ENCODE data around the gene SCNN1A.
A peak's percentile ranks its signal among the peaks of the same experiment; 100 is the strongest.
"Not testable (repeated sequence)": the region's sequence is repeated elsewhere in the genome, so short reads cannot be mapped to it uniquely, and the experiment has no call there.

The SCNN1A gene

GRCh38 chr12:6345319-6346091 lies 29.9 kb downstream of the SCNN1A start:
- H3K4me3 ChIP-seq (replicated peaks; ENCODE audit: insufficient read depth, low read length): no peak overlapping the region
- H3K27ac ChIP-seq (replicated peaks): peak overlapping the region; percentile 67
- TF ChIP-seq SPI1 (IDR thresholded peaks at IDR 0.05; ENCODE audit: borderline replicate concordance, low read depth) (peak; percentile 78), POLR2AphosphoS5 (IDR thresholded peaks at IDR 0.05; ENCODE audit: low read depth) (no peak)
- DNase-seq (ENCODE audit: low read depth in 1 of 2, low spot score in 1 of 2): peak in 1 of 2 experiments; percentile 74
- H3K27me3 ChIP-seq (ENCODE audit: insufficient read depth, poor library complexity, severe bottlenecking): no peaks in the 10 kb centered on the region

GRCh38 chr12:6344101-6344660 lies 31.2 kb downstream of the SCNN1A start:
- DNase-seq (ENCODE audit: low read depth in 1 of 2, low spot score in 1 of 2); H3K4me3 ChIP-seq (replicated peaks; ENCODE audit: insufficient read depth, low read length); H3K27me3 ChIP-seq (ENCODE audit: insufficient read depth, poor library complexity, severe bottlenecking); H3K27ac ChIP-seq (replicated peaks): not testable (repeated sequence)

- Histone ChIP-seq H3K27me3 (ENCODE audit: insufficient read depth, poor library complexity, severe bottlenecking) (no peaks in the 10 kb centered on the region), H3K27ac (replicated peaks) (no peak overlapping the region), H3K4me3 (replicated peaks; ENCODE audit: insufficient read depth, low read length) (no peak overlapping the region)
- TF ChIP-seq POLR2AphosphoS5 (IDR thresholded peaks at IDR 0.05; ENCODE audit: low read depth): no peak
- TF ChIP-seq, protein P1, sequence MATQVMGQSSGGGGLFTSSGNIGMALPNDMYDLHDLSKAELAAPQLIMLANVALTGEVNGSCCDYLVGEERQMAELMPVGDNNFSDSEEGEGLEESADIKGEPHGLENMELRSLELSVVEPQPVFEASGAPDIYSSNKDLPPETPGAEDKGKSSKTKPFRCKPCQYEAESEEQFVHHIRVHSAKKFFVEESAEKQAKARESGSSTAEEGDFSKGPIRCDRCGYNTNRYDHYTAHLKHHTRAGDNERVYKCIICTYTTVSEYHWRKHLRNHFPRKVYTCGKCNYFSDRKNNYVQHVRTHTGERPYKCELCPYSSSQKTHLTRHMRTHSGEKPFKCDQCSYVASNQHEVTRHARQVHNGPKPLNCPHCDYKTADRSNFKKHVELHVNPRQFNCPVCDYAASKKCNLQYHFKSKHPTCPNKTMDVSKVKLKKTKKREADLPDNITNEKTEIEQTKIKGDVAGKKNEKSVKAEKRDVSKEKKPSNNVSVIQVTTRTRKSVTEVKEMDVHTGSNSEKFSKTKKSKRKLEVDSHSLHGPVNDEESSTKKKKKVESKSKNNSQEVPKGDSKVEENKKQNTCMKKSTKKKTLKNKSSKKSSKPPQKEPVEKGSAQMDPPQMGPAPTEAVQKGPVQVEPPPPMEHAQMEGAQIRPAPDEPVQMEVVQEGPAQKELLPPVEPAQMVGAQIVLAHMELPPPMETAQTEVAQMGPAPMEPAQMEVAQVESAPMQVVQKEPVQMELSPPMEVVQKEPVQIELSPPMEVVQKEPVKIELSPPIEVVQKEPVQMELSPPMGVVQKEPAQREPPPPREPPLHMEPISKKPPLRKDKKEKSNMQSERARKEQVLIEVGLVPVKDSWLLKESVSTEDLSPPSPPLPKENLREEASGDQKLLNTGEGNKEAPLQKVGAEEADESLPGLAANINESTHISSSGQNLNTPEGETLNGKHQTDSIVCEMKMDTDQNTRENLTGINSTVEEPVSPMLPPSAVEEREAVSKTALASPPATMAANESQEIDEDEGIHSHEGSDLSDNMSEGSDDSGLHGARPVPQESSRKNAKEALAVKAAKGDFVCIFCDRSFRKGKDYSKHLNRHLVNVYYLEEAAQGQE (IDR thresholded peaks at IDR 0.05; ENCODE audit: insufficient replicate concordance, low read depth): no peak
- TF ChIP-seq, protein P2, sequence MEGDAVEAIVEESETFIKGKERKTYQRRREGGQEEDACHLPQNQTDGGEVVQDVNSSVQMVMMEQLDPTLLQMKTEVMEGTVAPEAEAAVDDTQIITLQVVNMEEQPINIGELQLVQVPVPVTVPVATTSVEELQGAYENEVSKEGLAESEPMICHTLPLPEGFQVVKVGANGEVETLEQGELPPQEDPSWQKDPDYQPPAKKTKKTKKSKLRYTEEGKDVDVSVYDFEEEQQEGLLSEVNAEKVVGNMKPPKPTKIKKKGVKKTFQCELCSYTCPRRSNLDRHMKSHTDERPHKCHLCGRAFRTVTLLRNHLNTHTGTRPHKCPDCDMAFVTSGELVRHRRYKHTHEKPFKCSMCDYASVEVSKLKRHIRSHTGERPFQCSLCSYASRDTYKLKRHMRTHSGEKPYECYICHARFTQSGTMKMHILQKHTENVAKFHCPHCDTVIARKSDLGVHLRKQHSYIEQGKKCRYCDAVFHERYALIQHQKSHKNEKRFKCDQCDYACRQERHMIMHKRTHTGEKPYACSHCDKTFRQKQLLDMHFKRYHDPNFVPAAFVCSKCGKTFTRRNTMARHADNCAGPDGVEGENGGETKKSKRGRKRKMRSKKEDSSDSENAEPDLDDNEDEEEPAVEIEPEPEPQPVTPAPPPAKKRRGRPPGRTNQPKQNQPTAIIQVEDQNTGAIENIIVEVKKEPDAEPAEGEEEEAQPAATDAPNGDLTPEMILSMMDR (IDR thresholded peaks at IDR 0.05; ENCODE audit: insufficient read depth, low read length): no peak
- DNase-seq (ENCODE audit: low read depth in 1 of 2, low spot score in 1 of 2): no peak
Observed at GRCh38 chr12:6343518-6343917, 31.8 kb downstream of the SCNN1A start.

- H3K4me3 ChIP-seq (replicated peaks; ENCODE audit: insufficient read depth, low read length): peak overlapping the region; percentile 77
- no peaks in the 10 kb centered on the region for H3K27me3 ChIP-seq (ENCODE audit: insufficient read depth, poor library complexity, severe bottlenecking)
- TF ChIP-seq GABPA (IDR thresholded peaks at IDR 0.05; ENCODE audit: low read depth) (no peak), SPI1 (IDR thresholded peaks at IDR 0.05; ENCODE audit: borderline replicate concordance, low read depth) (no peak), POLR2AphosphoS5 (IDR thresholded peaks at IDR 0.05; ENCODE audit: low read depth) (no peak)
- TF ChIP-seq, protein P1 (IDR thresholded peaks at IDR 0.05; ENCODE audit: insufficient replicate concordance, low read depth): no peak
- TF ChIP-seq, protein P2 (IDR thresholded peaks at IDR 0.05; ENCODE audit: insufficient read depth, low read length): no peak
- H3K27ac ChIP-seq (replicated peaks): peak overlapping the region; percentile 99
- DNase-seq (ENCODE audit: low read depth in 1 of 2, low spot score in 1 of 2): no peak
Observed at GRCh38 chr12:6342140-6342889, 33.0 kb downstream of the SCNN1A start.

Measured in HL-60 (cell line).